Peyer's patch (tissue), 4 donors: ENCODE data around the gene KRTAP6-1.

Source experiments
- POLR2A ChIP-seq, 2 donors: fragments of 450-650 bp; IDR thresholded peaks; one replicate each; pipeline ENCODE4 v1.5.1; 2017; ENCODE audit warnings: antibody characterized with exemption in 2 of 2, mild to moderate bottlenecking in 2 of 2, moderate library complexity in 2 of 2
- TF ChIP-seq, protein P1 (sequence below), 6 experiments: fragments of 450-650 bp in 4 of 6; fragments of 200-600 bp in 2 of 6; sonication (generic) in 1 of 6; IDR thresholded peaks; one replicate each; pipeline ENCODE4 v1.5.1; 2017 to 2019; ENCODE audit warnings: antibody characterized with exemption in 6 of 6, mild to moderate bottlenecking in 3 of 6, moderate library complexity in 1 of 6

DNA sequence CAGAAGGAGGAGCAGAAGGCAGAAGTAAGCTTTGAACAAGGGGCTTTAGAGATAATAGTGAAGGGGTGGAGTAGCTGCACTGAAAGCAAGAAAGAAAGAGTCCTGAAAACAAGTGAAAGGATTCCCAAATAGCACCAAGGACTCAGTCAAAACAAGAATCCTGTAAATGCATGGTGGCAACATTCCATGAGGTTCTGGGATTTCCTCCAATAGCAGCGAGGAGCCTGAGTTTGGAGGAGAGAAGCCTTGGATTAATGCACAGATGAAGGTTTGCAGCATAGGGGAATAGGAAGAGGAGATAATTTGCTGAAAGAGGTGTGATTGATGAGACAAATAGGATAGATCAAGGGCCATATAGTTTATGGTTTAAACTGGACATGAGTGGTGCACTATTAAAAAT, 34.4 kb downstream of the KRTAP6-1 start:
- TF ChIP-seq, protein P1, sequence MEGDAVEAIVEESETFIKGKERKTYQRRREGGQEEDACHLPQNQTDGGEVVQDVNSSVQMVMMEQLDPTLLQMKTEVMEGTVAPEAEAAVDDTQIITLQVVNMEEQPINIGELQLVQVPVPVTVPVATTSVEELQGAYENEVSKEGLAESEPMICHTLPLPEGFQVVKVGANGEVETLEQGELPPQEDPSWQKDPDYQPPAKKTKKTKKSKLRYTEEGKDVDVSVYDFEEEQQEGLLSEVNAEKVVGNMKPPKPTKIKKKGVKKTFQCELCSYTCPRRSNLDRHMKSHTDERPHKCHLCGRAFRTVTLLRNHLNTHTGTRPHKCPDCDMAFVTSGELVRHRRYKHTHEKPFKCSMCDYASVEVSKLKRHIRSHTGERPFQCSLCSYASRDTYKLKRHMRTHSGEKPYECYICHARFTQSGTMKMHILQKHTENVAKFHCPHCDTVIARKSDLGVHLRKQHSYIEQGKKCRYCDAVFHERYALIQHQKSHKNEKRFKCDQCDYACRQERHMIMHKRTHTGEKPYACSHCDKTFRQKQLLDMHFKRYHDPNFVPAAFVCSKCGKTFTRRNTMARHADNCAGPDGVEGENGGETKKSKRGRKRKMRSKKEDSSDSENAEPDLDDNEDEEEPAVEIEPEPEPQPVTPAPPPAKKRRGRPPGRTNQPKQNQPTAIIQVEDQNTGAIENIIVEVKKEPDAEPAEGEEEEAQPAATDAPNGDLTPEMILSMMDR (IDR thresholded peaks at IDR 0.05) = no peak
- TF ChIP-seq POLR2A (IDR thresholded peaks at IDR 0.05) = no peak
